ENCODE data around the gene LTF. TPM values are rescaled to one million over a fixed set of nuclear protein-coding genes. Genes with fewer than 3 reads are reported as not detected.

The LTF gene
- total RNA-seq, 2 donors from 2014 or later, result 0.51 to 1.8 TPM

DNA sequence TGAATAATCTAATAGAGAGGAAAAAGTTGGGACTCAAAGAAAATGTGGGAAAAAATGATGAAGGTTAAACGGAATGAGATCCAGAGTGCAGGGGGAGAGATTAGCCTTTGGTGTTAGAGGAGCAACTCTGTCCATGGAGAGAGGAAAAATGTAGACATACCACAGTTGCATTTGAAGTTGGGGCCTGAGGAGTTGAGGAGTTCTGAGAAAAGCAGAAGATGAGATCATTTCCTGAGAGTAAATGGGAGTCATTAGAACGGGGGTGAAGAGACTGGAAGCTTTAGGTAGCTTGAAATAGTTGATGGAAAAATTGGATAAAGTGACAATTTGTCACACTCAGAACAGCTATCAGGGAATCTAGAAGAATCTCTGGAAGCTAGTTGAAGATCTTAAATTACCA lies 65.1 kb downstream of the LTF start:
- TF ChIP-seq, protein P1, sequence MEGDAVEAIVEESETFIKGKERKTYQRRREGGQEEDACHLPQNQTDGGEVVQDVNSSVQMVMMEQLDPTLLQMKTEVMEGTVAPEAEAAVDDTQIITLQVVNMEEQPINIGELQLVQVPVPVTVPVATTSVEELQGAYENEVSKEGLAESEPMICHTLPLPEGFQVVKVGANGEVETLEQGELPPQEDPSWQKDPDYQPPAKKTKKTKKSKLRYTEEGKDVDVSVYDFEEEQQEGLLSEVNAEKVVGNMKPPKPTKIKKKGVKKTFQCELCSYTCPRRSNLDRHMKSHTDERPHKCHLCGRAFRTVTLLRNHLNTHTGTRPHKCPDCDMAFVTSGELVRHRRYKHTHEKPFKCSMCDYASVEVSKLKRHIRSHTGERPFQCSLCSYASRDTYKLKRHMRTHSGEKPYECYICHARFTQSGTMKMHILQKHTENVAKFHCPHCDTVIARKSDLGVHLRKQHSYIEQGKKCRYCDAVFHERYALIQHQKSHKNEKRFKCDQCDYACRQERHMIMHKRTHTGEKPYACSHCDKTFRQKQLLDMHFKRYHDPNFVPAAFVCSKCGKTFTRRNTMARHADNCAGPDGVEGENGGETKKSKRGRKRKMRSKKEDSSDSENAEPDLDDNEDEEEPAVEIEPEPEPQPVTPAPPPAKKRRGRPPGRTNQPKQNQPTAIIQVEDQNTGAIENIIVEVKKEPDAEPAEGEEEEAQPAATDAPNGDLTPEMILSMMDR (IDR thresholded peaks at IDR 0.05), result no peak
- Histone ChIP-seq H3K4me1 (peaks cover 0 to 5% of the 10 kb centered on the region in 2 donors), H3K27ac (no peak overlapping the region), H3K36me3 (no peaks in the 10 kb centered on the region), H3K4me3 (no peak overlapping the region), H3K27me3 (no peaks in the 10 kb centered on the region), H3K9me3 (no peaks in the 10 kb centered on the region)
- DNase-seq (ENCODE audit: low spot score), result no peak

DNA sequence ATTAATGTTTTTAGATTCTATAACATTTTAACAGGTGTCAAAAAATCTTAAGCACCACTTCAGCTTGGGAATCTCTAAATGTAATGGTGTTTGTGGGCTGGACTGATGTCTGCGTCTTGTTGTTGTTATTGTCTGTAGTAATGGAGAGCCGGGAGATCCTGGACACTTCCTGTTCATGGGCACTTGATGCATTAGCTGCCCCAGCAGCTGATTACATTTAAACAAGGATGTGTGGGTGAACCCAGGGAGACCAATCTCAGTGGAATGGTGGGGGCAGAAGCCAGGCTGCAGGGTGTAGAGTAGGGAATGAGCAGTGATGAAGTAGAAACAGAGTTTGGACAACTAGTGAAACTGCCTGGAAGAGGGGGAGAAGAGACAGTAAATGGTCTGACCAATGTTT lies 65.6 kb downstream of the LTF start:
- Histone ChIP-seq H3K27me3 (no peaks in the 10 kb centered on the region), H3K4me3 (no peak overlapping the region), H3K4me1 (peaks cover 0 to 5% of the 10 kb centered on the region in 2 donors), H3K9me3 (no peaks in the 10 kb centered on the region), H3K27ac (no peak overlapping the region), H3K36me3 (no peaks in the 10 kb centered on the region)
- DNase-seq (ENCODE audit: low spot score), result no peak
- TF ChIP-seq, protein P1 (IDR thresholded peaks at IDR 0.05), result no peak

DNA sequence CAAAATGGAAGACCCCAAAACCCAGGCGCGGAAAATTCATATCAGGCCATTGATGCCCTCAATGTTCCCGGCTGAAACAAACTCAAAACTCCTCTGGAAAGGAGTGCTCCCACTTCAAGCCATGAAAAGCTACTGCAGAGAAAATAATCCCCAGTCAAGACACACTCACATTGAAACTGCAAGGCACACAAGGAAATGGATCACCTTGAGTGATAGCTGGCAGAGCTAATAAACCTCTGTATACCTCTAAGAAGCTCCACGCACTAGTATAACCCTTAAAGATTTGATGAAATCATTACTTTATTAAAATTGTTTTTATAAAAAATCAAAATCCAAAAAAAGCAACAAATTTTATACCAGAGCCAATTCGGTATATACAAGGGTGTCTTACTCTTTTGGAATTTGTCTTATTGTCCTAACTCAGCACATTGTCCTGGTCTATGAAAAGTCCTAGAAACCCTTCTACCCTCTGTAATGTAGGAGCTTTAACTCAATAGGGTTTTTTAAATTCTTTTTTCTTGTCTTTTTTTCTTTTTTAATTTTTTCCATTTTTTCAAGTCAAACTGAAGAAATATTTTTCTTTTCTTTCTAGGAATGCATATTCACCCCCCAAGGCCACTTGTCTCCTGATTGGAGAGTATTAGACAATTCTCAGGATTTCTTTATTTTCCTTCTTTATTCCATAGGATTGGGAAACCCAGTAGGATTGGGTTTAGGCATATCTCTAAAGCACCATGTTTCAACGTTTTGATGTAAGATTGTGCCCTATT lies 66.3 kb downstream of the LTF start:
- TF ChIP-seq, protein P1 (IDR thresholded peaks at IDR 0.05), result no peak
- DNase-seq (ENCODE audit: low spot score), result no peak
- H3K4me1 ChIP-seq, result peaks cover 0 to 5% of the 10 kb centered on the region in 2 donors
- no peaks in the 10 kb centered on the region for H3K9me3 ChIP-seq
- H3K27me3 ChIP-seq, result no peaks in the 10 kb centered on the region
- no peak overlapping the region for H3K4me3 ChIP-seq
- no peak overlapping the region for H3K27ac ChIP-seq
- no peaks in the 10 kb centered on the region for H3K36me3 ChIP-seq

DNA sequence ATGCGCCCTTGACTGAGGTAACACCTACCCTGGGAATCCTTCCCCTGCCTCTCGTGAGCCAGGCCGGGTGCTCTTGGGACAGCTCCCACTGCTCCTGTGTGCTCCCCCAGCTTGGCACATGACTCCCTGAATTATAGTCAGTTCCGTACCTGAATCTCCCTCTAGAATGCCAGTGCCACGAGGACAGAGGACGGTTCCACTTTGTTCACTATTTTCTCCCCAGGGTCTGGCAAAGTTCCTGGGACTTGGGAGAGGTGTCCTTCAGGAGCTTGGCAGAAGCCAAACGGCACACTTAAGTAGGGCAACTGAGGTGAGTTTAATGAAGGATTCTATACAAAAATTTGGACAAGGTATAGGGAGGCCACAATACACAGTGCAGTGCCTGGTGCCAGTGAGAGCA lies 67.6 kb downstream of the LTF start:
- Histone ChIP-seq H3K27me3 (no peaks in the 10 kb centered on the region), H3K36me3 (no peaks in the 10 kb centered on the region), H3K27ac (no peak overlapping the region), H3K4me3 (no peak overlapping the region), H3K9me3 (no peaks in the 10 kb centered on the region), H3K4me1 (peaks cover 0 to 5% of the 10 kb centered on the region in 2 donors)
- no peak for DNase-seq (ENCODE audit: low spot score)
- TF ChIP-seq, protein P1 (IDR thresholded peaks at IDR 0.05), result no peak

DNA sequence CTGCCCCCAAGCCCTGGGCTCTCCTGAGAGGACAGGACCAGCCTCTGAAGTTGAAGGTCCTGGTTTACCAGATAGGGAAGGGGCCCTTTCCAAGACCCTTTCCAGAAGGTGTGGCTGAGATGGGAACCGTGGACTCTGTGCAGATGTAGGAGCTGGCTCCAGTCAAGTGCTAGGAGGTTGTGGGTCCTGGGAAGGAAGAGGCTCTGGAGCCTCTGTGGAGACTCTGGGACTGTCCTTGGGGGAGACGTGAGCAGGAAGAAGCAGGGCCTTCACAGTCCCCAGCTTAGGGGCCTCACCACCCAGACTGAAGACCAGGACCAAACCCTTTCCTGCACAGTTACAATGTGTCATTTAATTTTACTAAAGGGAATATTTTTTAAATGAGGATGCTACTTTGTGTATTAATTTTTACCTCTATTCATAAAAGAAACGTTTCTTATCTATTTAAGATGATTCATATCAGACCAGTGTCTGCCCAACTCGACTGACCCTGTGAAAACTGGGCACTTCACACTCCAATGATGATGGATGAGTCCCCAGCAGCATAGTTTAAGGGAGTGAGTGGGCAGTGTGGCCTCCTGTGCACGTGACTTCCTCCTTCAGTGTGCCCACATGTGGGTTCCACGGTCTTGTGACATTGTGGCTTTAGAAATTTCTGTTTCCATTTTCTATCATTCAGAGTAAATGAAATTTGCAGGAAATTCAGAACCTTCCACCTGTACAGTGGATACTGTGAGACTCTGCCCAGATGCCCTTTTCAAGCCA lies 68.8 kb downstream of the LTF start:
- Histone ChIP-seq H3K4me3 (no peak overlapping the region), H3K27me3 (no peaks in the 10 kb centered on the region), H3K4me1 (peaks cover 0 to 5% of the 10 kb centered on the region in 2 donors), H3K9me3 (no peaks in the 10 kb centered on the region), H3K36me3 (no peaks in the 10 kb centered on the region), H3K27ac (no peak overlapping the region)
- no peak for DNase-seq (ENCODE audit: low spot score)
- TF ChIP-seq, protein P1 (IDR thresholded peaks at IDR 0.05), result no peak

Data from right atrium auricular region (tissue), 2 donors.